ENCODE data around the gene ZNF598. TPM values are rescaled to one million over a fixed set of nuclear protein-coding genes. Genes with fewer than 3 reads are reported as not detected.
A peak's percentile ranks its signal among the peaks of the same experiment; 100 is the strongest.

Gene ZNF598
- total and polyA plus RNA-seq, 2 donors from 2014 or later = 14.3 to 34.9 TPM

DNA sequence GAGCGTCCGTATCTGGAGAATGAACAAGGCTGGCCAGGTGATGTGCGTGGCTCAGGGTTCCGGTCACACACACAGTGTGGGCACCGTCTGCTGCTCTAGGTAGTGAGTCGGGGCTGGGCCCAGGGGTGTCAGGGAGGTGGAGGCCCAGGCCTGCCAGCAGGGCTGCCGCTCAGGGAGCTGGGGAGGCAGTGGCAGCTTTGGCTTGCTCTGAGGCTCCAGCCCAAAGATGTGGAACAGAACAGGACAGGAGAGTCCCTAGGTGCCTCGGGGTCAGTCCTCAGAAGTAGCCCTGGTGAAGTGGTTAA, 33.5 kb downstream of the ZNF598 start:
- Histone ChIP-seq H3K4me3 (ENCODE audit: low read length in 3 of 3) (no peak overlapping the region), H3K4me1 (ENCODE audit: control insufficient read depth in 2 of 3, insufficient read depth in 2 of 3, low read depth in 1 of 3, low read length in 3 of 3) (peaks cover 0 to 10% (median 4%) of the 10 kb centered on the region in 3 donors), H3K9me3 (ENCODE audit: control insufficient read depth in 2 of 3, insufficient read depth in 1 of 3, low read length in 3 of 3) (no peaks in the 10 kb centered on the region), H3K27ac (ENCODE audit: low read depth in 2 of 2, low read length in 2 of 2) (no peak overlapping the region), H3K36me3 (ENCODE audit: control insufficient read depth in 2 of 3, insufficient read depth in 3 of 3, low read length in 3 of 3) (peaks cover 0 to 21% (median 13%) of the 10 kb centered on the region in 3 donors), H3K9ac (ENCODE audit: low read length in 3 of 3) (no peak overlapping the region), H3K27me3 (ENCODE audit: control insufficient read depth, insufficient read depth, low read length) (peaks cover 14% of the 10 kb centered on the region)
- FAIRE-seq (no peak), DNase-seq (peak in 1 of 5 donors; percentile 43)
- TF ChIP-seq, protein P1, sequence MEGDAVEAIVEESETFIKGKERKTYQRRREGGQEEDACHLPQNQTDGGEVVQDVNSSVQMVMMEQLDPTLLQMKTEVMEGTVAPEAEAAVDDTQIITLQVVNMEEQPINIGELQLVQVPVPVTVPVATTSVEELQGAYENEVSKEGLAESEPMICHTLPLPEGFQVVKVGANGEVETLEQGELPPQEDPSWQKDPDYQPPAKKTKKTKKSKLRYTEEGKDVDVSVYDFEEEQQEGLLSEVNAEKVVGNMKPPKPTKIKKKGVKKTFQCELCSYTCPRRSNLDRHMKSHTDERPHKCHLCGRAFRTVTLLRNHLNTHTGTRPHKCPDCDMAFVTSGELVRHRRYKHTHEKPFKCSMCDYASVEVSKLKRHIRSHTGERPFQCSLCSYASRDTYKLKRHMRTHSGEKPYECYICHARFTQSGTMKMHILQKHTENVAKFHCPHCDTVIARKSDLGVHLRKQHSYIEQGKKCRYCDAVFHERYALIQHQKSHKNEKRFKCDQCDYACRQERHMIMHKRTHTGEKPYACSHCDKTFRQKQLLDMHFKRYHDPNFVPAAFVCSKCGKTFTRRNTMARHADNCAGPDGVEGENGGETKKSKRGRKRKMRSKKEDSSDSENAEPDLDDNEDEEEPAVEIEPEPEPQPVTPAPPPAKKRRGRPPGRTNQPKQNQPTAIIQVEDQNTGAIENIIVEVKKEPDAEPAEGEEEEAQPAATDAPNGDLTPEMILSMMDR (IDR thresholded peaks at IDR 0.05; ENCODE audit: borderline replicate concordance, extremely low read depth, insufficient read depth) = no peak
- intact Hi-C loops (cut with DNase I) = no loop called here

DNA sequence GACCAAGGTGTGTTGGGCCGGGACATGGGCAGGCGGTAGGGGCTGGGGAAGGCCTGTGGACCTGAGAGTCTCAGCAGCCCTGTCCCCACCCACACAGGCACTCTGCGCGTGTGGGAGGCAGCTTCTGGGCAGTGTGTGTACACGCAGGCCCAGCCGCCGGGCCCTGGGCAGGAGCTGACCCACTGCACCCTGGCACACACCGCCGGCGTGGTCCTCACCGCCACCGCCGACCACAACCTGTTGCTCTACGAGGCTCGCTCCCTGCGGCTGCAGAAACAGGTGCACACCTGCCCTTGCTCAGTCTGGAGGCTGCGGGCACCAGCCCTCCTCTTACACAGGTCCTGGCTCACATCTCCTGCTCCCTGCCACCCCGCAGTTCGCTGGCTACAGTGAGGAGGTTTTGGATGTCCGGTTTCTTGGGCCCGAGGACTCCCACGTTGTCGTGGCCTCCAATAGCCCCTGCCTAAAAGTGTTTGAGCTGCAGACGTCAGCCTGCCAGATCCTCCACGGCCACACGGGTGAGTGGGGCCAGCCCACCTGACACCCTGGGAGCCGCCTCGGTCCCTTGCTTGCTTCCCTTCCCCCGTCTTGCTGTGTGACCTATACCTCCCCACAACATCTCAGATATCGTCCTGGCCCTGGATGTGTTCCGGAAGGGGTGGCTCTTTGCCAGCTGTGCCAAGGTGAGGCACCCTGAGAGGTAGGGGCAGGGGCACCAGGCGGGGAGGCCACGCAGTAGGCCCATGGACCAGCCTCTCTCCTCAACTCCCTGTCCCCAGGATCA, 34.0 kb downstream of the ZNF598 start:
- Histone ChIP-seq H3K27ac (ENCODE audit: low read depth in 2 of 2, low read length in 2 of 2) (no peak overlapping the region), H3K9me3 (ENCODE audit: control insufficient read depth in 2 of 3, insufficient read depth in 1 of 3, low read length in 3 of 3) (no peaks in the 10 kb centered on the region), H3K4me3 (ENCODE audit: low read length in 3 of 3) (no peak overlapping the region), H3K9ac (ENCODE audit: low read length in 3 of 3) (no peak overlapping the region), H3K36me3 (ENCODE audit: control insufficient read depth in 2 of 3, insufficient read depth in 3 of 3, low read length in 3 of 3) (peaks cover 0 to 21% (median 13%) of the 10 kb centered on the region in 3 donors), H3K27me3 (ENCODE audit: control insufficient read depth, insufficient read depth, low read length) (peaks cover 9% of the 10 kb centered on the region), H3K4me1 (ENCODE audit: control insufficient read depth in 2 of 3, insufficient read depth in 2 of 3, low read depth in 1 of 3, low read length in 3 of 3) (peaks cover 0 to 13% (median 4%) of the 10 kb centered on the region in 3 donors)
- DNase-seq (peak in 1 of 5 donors; percentile 75), FAIRE-seq (no peak)
- TF ChIP-seq, protein P1 (IDR thresholded peaks at IDR 0.05; ENCODE audit: borderline replicate concordance, extremely low read depth, insufficient read depth) = no peak
- intact Hi-C loops (cut with DNase I) = no loop called here

DNA sequence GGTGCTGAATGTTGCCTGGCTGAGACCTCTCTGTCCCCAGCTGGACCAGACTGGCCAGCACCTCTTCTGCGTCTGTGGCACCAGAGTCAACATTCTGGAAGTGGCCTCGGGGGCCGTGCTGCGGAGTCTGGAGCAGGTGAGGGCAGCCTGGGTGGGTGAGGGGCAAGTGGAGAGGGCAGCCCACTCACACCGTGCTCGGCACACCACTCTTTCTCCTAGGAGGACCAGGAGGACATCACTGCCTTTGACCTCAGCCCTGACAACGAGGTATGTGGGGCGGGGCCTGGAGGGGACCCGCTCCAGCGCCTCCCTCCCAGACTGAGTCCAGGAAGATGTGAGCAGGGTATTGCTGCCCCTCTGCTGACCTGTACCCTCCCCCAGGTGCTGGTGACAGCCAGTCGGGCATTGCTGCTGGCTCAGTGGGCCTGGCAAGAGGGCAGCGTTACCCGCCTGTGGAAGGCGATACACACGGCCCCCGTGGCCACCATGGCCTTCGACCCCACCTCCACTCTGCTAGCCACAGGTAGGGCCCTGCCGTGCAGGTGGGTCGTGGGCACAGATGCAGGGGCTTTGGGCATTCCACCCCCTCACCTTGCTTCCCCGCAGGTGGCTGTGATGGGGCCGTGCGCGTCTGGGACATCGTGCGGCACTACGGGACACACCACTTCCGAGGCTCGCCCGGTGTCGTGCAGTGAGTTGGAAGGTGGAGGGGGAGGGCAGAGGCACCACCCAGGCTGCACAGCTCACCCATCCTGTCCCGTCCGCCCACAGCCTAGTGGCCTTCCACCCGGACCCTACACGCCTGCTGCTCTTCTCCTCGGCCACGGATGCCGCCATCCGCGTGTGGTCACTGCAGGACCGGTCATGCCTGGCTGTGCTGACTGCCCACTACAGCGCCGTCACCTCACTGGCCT, 35.2 kb downstream of the ZNF598 start:
- intact Hi-C loops (cut with DNase I) = no loop called here
- Histone ChIP-seq H3K4me1 (ENCODE audit: control insufficient read depth in 2 of 3, insufficient read depth in 2 of 3, low read depth in 1 of 3, low read length in 3 of 3) (peaks cover 0 to 11% (median 4%) of the 10 kb centered on the region in 3 donors), H3K4me3 (ENCODE audit: low read length in 3 of 3) (no peak overlapping the region), H3K9ac (ENCODE audit: low read length in 3 of 3) (no peak overlapping the region), H3K36me3 (ENCODE audit: control insufficient read depth in 2 of 3, insufficient read depth in 3 of 3, low read length in 3 of 3) (peaks cover 0 to 21% (median 13%) of the 10 kb centered on the region in 3 donors), H3K27me3 (ENCODE audit: control insufficient read depth, insufficient read depth, low read length) (no peaks in the 10 kb centered on the region), H3K9me3 (ENCODE audit: control insufficient read depth in 2 of 3, insufficient read depth in 1 of 3, low read length in 3 of 3) (no peaks in the 10 kb centered on the region), H3K27ac (ENCODE audit: low read depth in 2 of 2, low read length in 2 of 2) (no peak overlapping the region)
- FAIRE-seq = no peak
- peak in 1 of 5 donors; percentile 78 for DNase-seq
- TF ChIP-seq, protein P1 (IDR thresholded peaks at IDR 0.05; ENCODE audit: borderline replicate concordance, extremely low read depth, insufficient read depth) = no peak

All from kidney (tissue), 14 donors.